ENCODE measurements around the gene KDM4D. TPM values are rescaled to one million over a fixed set of nuclear protein-coding genes. Genes with fewer than 3 reads are reported as not detected.

Gene KDM4D
- total and polyA plus RNA-seq, 2 of the 8 experiments (the other 6 are each of a cell fraction or from before 2014, with no cell fraction given): 1.5 to 4.5 TPM

DNA sequence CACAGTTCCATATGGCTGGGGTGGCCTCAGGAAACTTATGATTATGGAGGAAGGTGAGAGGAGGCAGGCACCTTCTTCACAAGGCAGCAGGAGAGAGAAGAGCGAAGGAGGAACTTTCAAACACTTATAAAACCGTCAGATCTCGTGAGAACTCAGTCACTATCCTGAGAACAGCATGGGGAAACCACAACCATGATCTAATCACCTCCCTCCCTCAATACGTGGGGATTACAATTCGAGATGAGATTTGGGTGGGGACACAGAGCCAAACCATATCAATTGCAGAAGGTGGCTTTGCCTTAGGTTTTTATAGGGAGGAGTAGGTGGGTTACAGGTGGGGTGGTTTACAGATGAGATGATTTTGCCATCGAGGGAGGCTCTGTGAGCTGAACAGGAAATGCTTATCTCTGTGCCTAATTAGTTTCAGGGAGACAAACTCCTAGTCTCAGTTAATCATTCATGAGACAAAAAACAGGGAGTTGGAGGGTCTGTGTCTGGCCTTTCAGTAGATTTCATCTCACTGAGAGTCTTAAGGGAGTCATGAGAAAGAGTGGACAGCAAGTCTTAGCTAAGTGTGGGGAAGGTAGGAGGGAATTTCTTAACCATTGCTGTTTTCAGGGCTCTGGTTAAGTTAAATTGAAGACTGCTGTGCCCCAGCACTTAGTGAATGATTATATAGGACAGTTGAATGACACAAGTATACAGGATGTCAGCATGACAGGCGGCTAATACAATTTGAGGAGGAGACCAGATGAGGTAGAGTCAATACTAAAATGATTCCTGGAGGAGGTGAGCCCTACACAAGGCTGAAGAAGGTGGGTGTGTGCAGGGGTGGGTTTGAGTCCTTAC, 47.9 kb upstream of the KDM4D start:
- Histone ChIP-seq H3K18ac (ENCODE audit: extremely low read depth, low read length) (no peak overlapping the region), H2BK5ac (ENCODE audit: low read depth, low read length) (no peak overlapping the region), H2BK120ac (replicated peaks; ENCODE audit: low read depth, low read length) (no peak overlapping the region), H3K79me1 (ENCODE audit: low read depth, low read length) (no peaks in the 10 kb centered on the region), H3K9me3 (ENCODE audit: insufficient read depth in 2 of 2, low read depth in 1 of 2, low read length in 1 of 2) (no peaks in the 10 kb centered on the region), H3K4me3 (ENCODE audit: extremely low read depth in 1 of 4, insufficient read depth in 2 of 4, low read depth in 3 of 4, low read length in 4 of 4) (no peak overlapping the region), H3K4ac (replicated peaks; ENCODE audit: insufficient read length, low read depth, low read length) (no peak overlapping the region), H2AFZ (ENCODE audit: low read length) (no peak overlapping the region), H3K4me2 (ENCODE audit: insufficient read depth in 1 of 2, low read depth in 2 of 2, low read length in 2 of 2) (no peak overlapping the region), H3K14ac (ENCODE audit: insufficient read length) (no peak overlapping the region), H4K91ac (replicated peaks; ENCODE audit: insufficient read length, low read length) (no peak overlapping the region), H2BK15ac (ENCODE audit: low read length) (no peak overlapping the region), H4K5ac (ENCODE audit: insufficient read length, low read depth, low read length) (no peak overlapping the region), H3K56ac (replicated peaks; ENCODE audit: insufficient read length, low read depth, low read length) (no peak overlapping the region), H3K27me3 (replicated peaks in 1 of 4; ENCODE audit: control insufficient read depth in 3 of 4, extremely low read depth in 1 of 4, insufficient read depth in 3 of 4, low read length in 3 of 4) (no peaks in the 10 kb centered on the region), H4K20me1 (replicated peaks in 1 of 2; ENCODE audit: control insufficient read depth in 1 of 2, insufficient read depth in 2 of 2, low read length in 2 of 2) (no peaks in the 10 kb centered on the region), H3K4me1 (replicated peaks in 1 of 4; ENCODE audit: control insufficient read depth in 3 of 4, insufficient read depth in 4 of 4, low read length in 3 of 4) (no peaks in the 10 kb centered on the region), H4K8ac (ENCODE audit: extremely low read depth, insufficient read depth, low read length) (no peak overlapping the region), H2AK5ac (ENCODE audit: low read depth, low read length) (no peak overlapping the region), H2BK20ac (ENCODE audit: low read length) (no peak overlapping the region), H3K23ac (ENCODE audit: insufficient read length) (no peak overlapping the region), H3K23me2 (ENCODE audit: low read depth, low read length) (no peaks in the 10 kb centered on the region), H3K9ac (replicated peaks in 1 of 4; ENCODE audit: extremely low read depth in 1 of 4, low read depth in 3 of 4, low read length in 3 of 4) (no peak overlapping the region), H3K36me3 (ENCODE audit: control insufficient read depth in 2 of 4, insufficient read depth in 4 of 4, low read length in 3 of 4) (no peaks in the 10 kb centered on the region), H3K79me2 (ENCODE audit: control insufficient read depth in 1 of 2, insufficient read depth in 2 of 2, low read length in 2 of 2) (no peaks in the 10 kb centered on the region), H3K27ac (ENCODE audit: low read depth, low read length) (no peak overlapping the region), H2BK12ac (ENCODE audit: low read depth, low read length) (no peak overlapping the region)
- WGBS, 2 experiments (ENCODE audit: extremely low coverage in 1 of 2, insufficient coverage in 1 of 2, insufficient read length in 1 of 2, insufficient replicate concordance in 2 of 2, low coverage in 1 of 2, low lambda C conversion rate in 2 of 2, missing lambda C conversion rate in 1 of 2): 79% methylated on average over 7 of the region's 7 CpGs; no CpG with 5 or more reads in 1 of the 2 experiments
- DNase-seq (ENCODE audit: low read depth in 1 of 2, low spot score in 2 of 2) (no peak), FAIRE-seq (no peak)
- ChIA-PET CTCF (ENCODE audit: partially characterized antibody) (interaction anchor here (0.8 to 1.4 kb wide), 3 partner anchors 34 to 226 kb away, joined by 3 to 4 read pairs (median 3); partner anchors contain the start of genes CWC15 and KDM4D), POLR2A (ENCODE audit: partially characterized antibody) (interaction anchor here (1.6 kb wide), 1 partner anchor 13 kb away, joined by 6 read pairs; no protein-coding TSS in a partner anchor)
- TF ChIP-seq RNF2 (IDR thresholded peaks at IDR 0.05; ENCODE audit: borderline replicate concordance, low read depth, low read length, missing control alignments, poor library complexity, severe bottlenecking) (no peak), FOSL1 (IDR thresholded peaks at IDR 0.05; ENCODE audit: insufficient read depth, low read depth, low read length) (no peak), SUZ12 (IDR thresholded peaks at IDR 0.05; ENCODE audit: low read length) (no peak), RAD21 (IDR thresholded peaks at IDR 0.05 in 1 of 2, conservative IDR thresholded peaks at IDR 0.05 in 1 of 2; ENCODE audit: low read depth in 2 of 2, low read length in 2 of 2) (no peak), ZNF274 (IDR thresholded peaks at IDR 0.05; ENCODE audit: borderline replicate concordance, extremely low read depth, low read length) (no peak), SP1 (IDR thresholded peaks at IDR 0.05; ENCODE audit: low read depth, low read length) (no peak), TBP (IDR thresholded peaks at IDR 0.05; ENCODE audit: low read depth, low read length) (no peak), BCL11A (IDR thresholded peaks at IDR 0.05; ENCODE audit: low read depth in 2 of 2, low read length in 2 of 2) (no peak), BACH1 (IDR thresholded peaks at IDR 0.05; ENCODE audit: low read length) (no peak), CREB1 (IDR thresholded peaks at IDR 0.05) (no peak)
- TF ChIP-seq, protein P1, sequence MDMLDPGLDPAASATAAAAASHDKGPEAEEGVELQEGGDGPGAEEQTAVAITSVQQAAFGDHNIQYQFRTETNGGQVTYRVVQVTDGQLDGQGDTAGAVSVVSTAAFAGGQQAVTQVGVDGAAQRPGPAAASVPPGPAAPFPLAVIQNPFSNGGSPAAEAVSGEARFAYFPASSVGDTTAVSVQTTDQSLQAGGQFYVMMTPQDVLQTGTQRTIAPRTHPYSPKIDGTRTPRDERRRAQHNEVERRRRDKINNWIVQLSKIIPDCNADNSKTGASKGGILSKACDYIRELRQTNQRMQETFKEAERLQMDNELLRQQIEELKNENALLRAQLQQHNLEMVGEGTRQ (IDR thresholded peaks at IDR 0.05; ENCODE audit: low read length): no peak

Measured in H1 (cell line).